WTC11 (cell line): ENCODE results near the gene CD46. TPM values are rescaled to one million over a fixed set of nuclear protein-coding genes. Genes with fewer than 3 reads are reported as not detected.
"Not testable (repeated sequence)": the region's sequence is repeated elsewhere in the genome, so short reads cannot be mapped to it uniquely, and the experiment has no call there.

Experiments
- ATAC-seq: fragments of 200-7000 bp; cut with Tn5 transposase; 2 replicates; pipeline ENCODE4 v1.10.0; 2021; ENCODE audit warnings: mild to moderate bottlenecking, moderate library complexity
- CTCF ChIA-PET: fragments of 300-600 bp; sonication (Branson Sonifier 250); formaldehyde crosslinking; loops from one replicate; lab custom pipeline; 2021; ENCODE audit warnings: antibody characterized with exemption; lab: Charles Lee
- POLR2A ChIA-PET: fragments of 350-600 bp; sonication (Branson Sonifier 250); formaldehyde crosslinking; loops from one replicate; lab custom pipeline; 2021; ENCODE audit warnings: antibody characterized with exemption; lab: Charles Lee
- DNase-seq: peaks from one replicate; pipeline ENCODE4 v3.0.0; 2021; ENCODE audit warnings: low spot score
- H3K27ac Mint-ChIP-seq: 2 replicates; pipeline ENCODE4 v1.8.0; 2021; ENCODE audit warnings: mixed read lengths
- H3K27me3 Mint-ChIP-seq: 2 replicates; pipeline ENCODE4 v1.8.0; 2021; ENCODE audit warnings: low read depth, mild to moderate bottlenecking, moderate library complexity, mixed read lengths
- H3K36me3 Mint-ChIP-seq: 2 replicates; pipeline ENCODE4 v1.8.0; 2021; ENCODE audit warnings: mixed read lengths
- H3K4me1 Mint-ChIP-seq: 2 replicates; pipeline ENCODE4 v1.8.0; 2022; ENCODE audit warnings: mixed read lengths
- H3K4me3 Mint-ChIP-seq: 2 replicates; pipeline ENCODE4 v1.8.0; 2021; ENCODE audit warnings: mild to moderate bottlenecking, moderate library complexity, mixed read lengths
- H3K9me3 Mint-ChIP-seq: 2 replicates; pipeline ENCODE4 v1.8.0; 2021; ENCODE audit warnings: mixed read lengths
- AFF4 ChIP-seq: sonication (generic); formaldehyde crosslinking; IDR thresholded peaks from 2 replicates; pipeline ENCODE4 v1.8.1; 2023; ENCODE audit warnings: mild to moderate bottlenecking, missing genetic modification reagents, borderline replicate concordance
- CREM ChIP-seq: sonication (generic); formaldehyde crosslinking; IDR thresholded peaks from 2 replicates; pipeline ENCODE4 v1.8.1; 2022; ENCODE audit warnings: mild to moderate bottlenecking, missing genetic modification reagents, moderate library complexity
- EMX1 ChIP-seq: fragments of 250-450 bp; sonication (Bioruptor Pico); IDR thresholded peaks from 2 replicates; pipeline ENCODE4 v1.8.0; 2021; ENCODE audit warnings: mild to moderate bottlenecking
- FOXP1 ChIP-seq: sonication (generic); formaldehyde crosslinking; IDR thresholded peaks from 2 replicates; pipeline ENCODE4 v1.8.0; 2022; ENCODE audit warnings: missing genetic modification reagents, mild to moderate bottlenecking, moderate library complexity, borderline replicate concordance
- JUN ChIP-seq: sonication (generic); formaldehyde crosslinking; IDR thresholded peaks from 2 replicates; pipeline ENCODE4 v1.8.0; 2023; ENCODE audit warnings: mild to moderate bottlenecking, missing genetic modification reagents
- MYBL2 ChIP-seq: sonication (generic); formaldehyde crosslinking; IDR thresholded peaks from 2 replicates; pipeline ENCODE4 v1.8.1; 2023; ENCODE audit warnings: mild to moderate bottlenecking, moderate library complexity, missing genetic modification reagents
- NFE2L1 ChIP-seq: sonication (generic); formaldehyde crosslinking; IDR thresholded peaks from 2 replicates; pipeline ENCODE4 v1.8.1; 2023; ENCODE audit warnings: missing genetic modification reagents
- NFYB ChIP-seq: sonication (generic); formaldehyde crosslinking; conservative IDR thresholded peaks from 2 replicates; pipeline ENCODE4 v1.8.0; 2022; ENCODE audit warnings: low read depth, missing genetic modification reagents
- SMAD3 ChIP-seq: sonication (generic); formaldehyde crosslinking; IDR thresholded peaks from 2 replicates; pipeline ENCODE4 v1.8.0; 2022; ENCODE audit warnings: missing genetic modification reagents, mild to moderate bottlenecking, borderline replicate concordance
- SP1 ChIP-seq: sonication (generic); formaldehyde crosslinking; conservative IDR thresholded peaks from 2 replicates; pipeline ENCODE4 v1.8.1; 2022; ENCODE audit warnings: missing genetic modification reagents
- STAT6 ChIP-seq: sonication (generic); formaldehyde crosslinking; conservative IDR thresholded peaks from 2 replicates; pipeline ENCODE4 v1.8.1; 2023; ENCODE audit warnings: mild to moderate bottlenecking, low read depth, missing genetic modification reagents, moderate library complexity
- TP53 ChIP-seq: sonication (generic); formaldehyde crosslinking; IDR thresholded peaks from 2 replicates; pipeline ENCODE4 v1.8.1; 2023; ENCODE audit warnings: mild to moderate bottlenecking, missing genetic modification reagents
- ZNF232 ChIP-seq: sonication (generic); formaldehyde crosslinking; IDR thresholded peaks from 2 replicates; pipeline ENCODE4 v1.8.0; 2022; ENCODE audit warnings: mild to moderate bottlenecking, missing genetic modification reagents
- total RNA-seq: library from RNA; stranded (reverse); gene quantifications from 3 replicates; pipeline ENCODE4 v1.2.3, GENCODE V29; 2021
- TF ChIP-seq, protein P1 (sequence below): fragments of 250-450 bp; sonication (Bioruptor Pico); IDR thresholded peaks from 2 replicates; pipeline ENCODE4 v1.8.0; 2021; ENCODE audit warnings: mild to moderate bottlenecking
- TF ChIP-seq, protein P2 (sequence below): sonication (generic); formaldehyde crosslinking; IDR thresholded peaks from 2 replicates; pipeline ENCODE4 v1.8.0; 2022; ENCODE audit warnings: mild to moderate bottlenecking, missing genetic modification reagents

Gene CD46
- total RNA-seq, 1 experiment from 2014 or later = 150 TPM

DNA sequence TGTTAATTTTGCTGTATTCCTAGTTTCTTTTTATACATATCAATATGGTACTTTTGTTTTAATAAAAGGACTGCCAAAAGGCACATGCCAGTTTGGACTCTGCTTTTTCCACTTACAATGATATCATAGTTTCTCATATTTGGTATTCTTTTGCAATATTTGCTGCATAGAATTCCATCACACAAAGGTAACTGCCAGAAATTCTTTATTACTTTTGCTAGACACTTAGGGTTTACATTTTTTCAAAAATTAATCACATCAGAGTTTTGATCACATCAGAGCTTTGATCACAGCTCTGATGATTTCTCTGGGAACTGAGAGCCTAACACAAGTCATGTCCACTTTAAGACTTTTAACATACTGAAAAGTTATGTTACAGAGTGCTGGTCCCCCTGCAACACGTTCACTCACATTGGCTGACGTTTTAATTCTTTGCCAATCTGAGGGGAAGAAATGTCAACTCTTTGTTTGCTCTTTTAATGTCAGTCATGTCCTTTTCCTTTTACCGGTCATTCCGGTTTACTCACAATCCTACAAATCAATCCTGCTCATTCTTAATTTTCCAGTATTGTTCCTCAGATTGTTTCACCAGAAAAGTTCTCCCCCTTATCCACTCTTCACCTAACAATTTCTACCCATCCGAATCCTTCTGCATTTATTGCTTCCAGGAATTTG lies 1.1 kb upstream of the CD46 start:
- peak overlapping the region; percentile 94 for H3K27ac Mint-ChIP-seq
- POLR2A ChIA-PET = no interaction called here
- H3K36me3 Mint-ChIP-seq = no peaks in the 10 kb centered on the region
- TF ChIP-seq, protein P1, sequence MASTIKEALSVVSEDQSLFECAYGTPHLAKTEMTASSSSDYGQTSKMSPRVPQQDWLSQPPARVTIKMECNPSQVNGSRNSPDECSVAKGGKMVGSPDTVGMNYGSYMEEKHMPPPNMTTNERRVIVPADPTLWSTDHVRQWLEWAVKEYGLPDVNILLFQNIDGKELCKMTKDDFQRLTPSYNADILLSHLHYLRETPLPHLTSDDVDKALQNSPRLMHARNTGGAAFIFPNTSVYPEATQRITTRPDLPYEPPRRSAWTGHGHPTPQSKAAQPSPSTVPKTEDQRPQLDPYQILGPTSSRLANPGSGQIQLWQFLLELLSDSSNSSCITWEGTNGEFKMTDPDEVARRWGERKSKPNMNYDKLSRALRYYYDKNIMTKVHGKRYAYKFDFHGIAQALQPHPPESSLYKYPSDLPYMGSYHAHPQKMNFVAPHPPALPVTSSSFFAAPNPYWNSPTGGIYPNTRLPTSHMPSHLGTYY (CRISPR knock-in tag) = no peak
- TF ChIP-seq TP53 (CRISPR knock-in tag) (no peak), MYBL2 (CRISPR knock-in tag) (no peak), JUN (CRISPR knock-in tag) (no peak), NFYB (CRISPR knock-in tag) (no peak), STAT6 (CRISPR knock-in tag) (no peak), CREM (no peak), FOXP1 (no peak), NFE2L1 (no peak)
- TF ChIP-seq, all 79 proteins: peak for 0
- Mint-ChIP-seq H3K4me3 (peak overlapping the region; percentile 99), H3K9me3 (peaks cover 7% of the 10 kb centered on the region; the same call in 1 of the 2 replicates), H3K4me1 (peaks cover 78% of the 10 kb centered on the region), H3K27me3 (no peaks in the 10 kb centered on the region)
- CTCF ChIA-PET = no interaction called here
- DNase-seq (no peak), ATAC-seq (no peak)

- POLR2A ChIA-PET, DNase-seq, H3K27me3 Mint-ChIP-seq, H3K9me3 Mint-ChIP-seq, H3K36me3 Mint-ChIP-seq, CTCF ChIA-PET: not testable (repeated sequence)
- ATAC-seq = peak; percentile 2
- H3K4me1 Mint-ChIP-seq = peaks cover 78% of the 10 kb centered on the region
- peak overlapping the region; percentile 99 for H3K4me3 Mint-ChIP-seq
- peak overlapping the region; percentile 94 for H3K27ac Mint-ChIP-seq
These were observed 428 bp upstream of the CD46 start for GRCh38 chr1:207751463-207751789.

DNA sequence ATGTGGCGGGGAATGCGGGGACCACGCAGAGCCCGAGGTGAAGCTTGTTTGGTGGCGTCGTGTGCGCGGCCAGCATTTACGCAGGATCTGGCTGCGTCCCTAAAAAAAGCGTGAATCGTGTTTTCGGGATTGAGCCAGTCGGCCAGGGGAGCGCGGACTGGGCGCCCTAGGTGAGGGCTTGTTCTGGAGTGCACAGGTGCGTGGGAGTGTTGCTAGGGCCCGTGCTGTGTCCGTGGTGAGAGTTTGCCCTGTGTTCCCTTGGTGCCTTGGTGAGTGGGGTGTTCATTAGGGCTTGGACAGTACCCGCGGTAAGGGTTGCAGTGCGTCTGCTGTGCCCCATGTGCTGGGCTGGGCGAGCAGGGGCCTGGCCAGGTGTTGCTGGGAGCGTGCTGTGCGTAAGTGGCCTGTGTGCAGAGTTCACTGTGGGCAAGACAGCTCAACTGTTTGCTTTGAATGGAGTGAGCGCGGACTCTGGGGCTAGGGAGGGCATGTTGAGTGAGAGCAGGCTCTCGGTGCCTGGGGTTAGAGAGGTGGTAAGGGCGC lies 673 bp downstream of the CD46 start:
- ATAC-seq (peak; percentile 12), DNase-seq (peak; percentile 29)
- CTCF ChIA-PET = interaction anchor here (0.6 to 2.1 kb wide), 6 partner anchors 41 to 1245 kb away, joined by 3 to 9 read pairs (median 4); no protein-coding TSS in a partner anchor
- peaks cover 15% of the 10 kb centered on the region for H3K36me3 Mint-ChIP-seq
- H3K4me1 Mint-ChIP-seq = peaks cover 67% of the 10 kb centered on the region
- POLR2A ChIA-PET = interaction anchor here (0.6 kb wide), 1 partner anchor 1448 kb away, joined by 3 read pairs; no protein-coding TSS in a partner anchor
- H3K4me3 Mint-ChIP-seq = peak overlapping the region; percentile 99
- peak; percentile 9; the same call in 1 of the 2 replicates for TF ChIP-seq FOXP1
- TF ChIP-seq SP1 = no peak
- TF ChIP-seq EMX1 (CRISPR knock-in tag) = no peak
- TF ChIP-seq ZNF232 (CRISPR knock-in tag) = peak; percentile 29; the same call in 1 of the 2 replicates
- TF ChIP-seq, protein P2, sequence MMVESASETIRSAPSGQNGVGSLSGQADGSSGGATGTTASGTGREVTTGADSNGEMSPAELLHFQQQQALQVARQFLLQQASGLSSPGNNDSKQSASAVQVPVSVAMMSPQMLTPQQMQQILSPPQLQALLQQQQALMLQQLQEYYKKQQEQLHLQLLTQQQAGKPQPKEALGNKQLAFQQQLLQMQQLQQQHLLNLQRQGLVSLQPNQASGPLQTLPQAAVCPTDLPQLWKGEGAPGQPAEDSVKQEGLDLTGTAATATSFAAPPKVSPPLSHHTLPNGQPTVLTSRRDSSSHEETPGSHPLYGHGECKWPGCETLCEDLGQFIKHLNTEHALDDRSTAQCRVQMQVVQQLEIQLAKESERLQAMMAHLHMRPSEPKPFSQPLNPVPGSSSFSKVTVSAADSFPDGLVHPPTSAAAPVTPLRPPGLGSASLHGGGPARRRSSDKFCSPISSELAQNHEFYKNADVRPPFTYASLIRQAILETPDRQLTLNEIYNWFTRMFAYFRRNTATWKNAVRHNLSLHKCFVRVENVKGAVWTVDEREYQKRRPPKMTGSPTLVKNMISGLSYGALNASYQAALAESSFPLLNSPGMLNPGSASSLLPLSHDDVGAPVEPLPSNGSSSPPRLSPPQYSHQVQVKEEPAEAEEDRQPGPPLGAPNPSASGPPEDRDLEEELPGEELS = 0 out of 2 replicates have a peak, but pooled peaks have one; percentile 3
- H3K27me3 Mint-ChIP-seq = no peaks in the 10 kb centered on the region
- peaks cover 6% of the 10 kb centered on the region; the same call in 1 of the 2 replicates for H3K9me3 Mint-ChIP-seq
- H3K27ac Mint-ChIP-seq = peak overlapping the region; percentile 95

DNA sequence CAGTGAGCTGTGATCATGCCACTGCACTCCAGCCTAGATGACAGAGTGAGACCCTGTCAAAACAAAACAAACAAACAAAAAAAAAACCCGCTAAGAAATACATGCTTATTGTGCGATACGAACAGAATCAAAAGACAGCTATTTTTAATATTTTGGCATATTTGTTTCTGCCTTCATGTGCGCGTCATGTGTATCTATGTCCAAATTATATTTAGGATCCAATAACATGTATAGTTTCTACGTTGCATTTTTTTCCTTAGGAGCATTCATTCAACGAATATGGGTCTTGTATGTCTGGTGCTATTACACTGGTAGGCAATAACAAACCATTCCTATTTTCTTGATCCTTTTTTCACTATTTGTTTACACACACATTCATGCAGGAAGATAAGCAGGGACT lies 1.8 kb downstream of the CD46 start:
- CTCF ChIA-PET = interaction anchor here (1.0 to 2.1 kb wide), 3 partner anchors 42 to 209 kb away, joined by 3 to 9 read pairs (median 3); no protein-coding TSS in a partner anchor
- peaks cover 26% of the 10 kb centered on the region for H3K36me3 Mint-ChIP-seq
- ATAC-seq (no peak), DNase-seq (no peak)
- H3K4me1 Mint-ChIP-seq = peaks cover 56% of the 10 kb centered on the region
- POLR2A ChIA-PET = no interaction called here
- peak overlapping the region; percentile 24 for H3K27ac Mint-ChIP-seq
- peak overlapping the region; percentile 99 for H3K4me3 Mint-ChIP-seq
- no peaks in the 10 kb centered on the region for H3K27me3 Mint-ChIP-seq
- H3K9me3 Mint-ChIP-seq = no peaks in the 10 kb centered on the region
- TF ChIP-seq STAT6 (CRISPR knock-in tag) (no peak), AFF4 (CRISPR knock-in tag) (no peak), SMAD3 (CRISPR knock-in tag) (no peak)
